Measurements from ENCODE around the gene ZFP36.
"Not testable (repeated sequence)": the region's sequence is repeated elsewhere in the genome, so short reads cannot be mapped to it uniquely, and the experiment has no call there.

Gene ZFP36

GRCh38 chr19:39446365-39447084 is 39.9 kb downstream of the ZFP36 start:
- no peak for DNase-seq

GRCh38 chr19:39448271-39448670 is 41.6 kb downstream of the ZFP36 start:
- DNase-seq = no peak

GRCh38 chr19:39449116-39449797 is 42.6 kb downstream of the ZFP36 start:
- DNase-seq = no peak

- not testable (repeated sequence) for DNase-seq
Observed at GRCh38 chr19:39451257-39451656, 44.6 kb downstream of the ZFP36 start.

Measured in NCI-H1694 treated with DMSO at 0.1 percent for 48 hours (cell line).